Endothelial cell of umbilical vein (primary cell): Measurements from ENCODE around the gene ETFA. TPM values are rescaled to one million over a fixed set of nuclear protein-coding genes. Genes with fewer than 3 reads are reported as not detected.

Experiments
- BruUV-seq: library from RNA; stranded (reverse); fragments of 400-500 nt; replicated peaks from 2 replicates; lab custom pipeline; 2021; lab: Mats Ljungman, UMichigan
- CTCF ChIA-PET: fragments of 300-600, 350-600 bp; sonication (Branson Sonifier 250); formaldehyde crosslinking; loops from one replicate; lab custom pipeline; 2021; ENCODE audit warnings: antibody characterized with exemption, inconsistent platforms; lab: Charles Lee
- POLR2A ChIA-PET: fragments of 300-600, 350-600 bp; sonication (Branson Sonifier 250); formaldehyde crosslinking; loops from one replicate; lab custom pipeline; 2021; ENCODE audit warnings: antibody characterized with exemption, inconsistent platforms; lab: Charles Lee
- DNase-seq: peaks from one replicate; pipeline ENCODE4 v3.0.0-alpha.2; 2011; ENCODE audit warnings: low read depth, low spot score
- FAIRE-seq: peaks from 2 replicates; lab custom pipeline; 2011; peaks lifted over from hg19 to GRCh38; lab: Jason Lieb, UNC
- H2AFZ ChIP-seq: 2 replicates; pipeline ENCODE4 v1.6.0; 2012; ENCODE audit warnings: low read depth, low read length, control low read depth, inconsistent platforms
- H3K27ac ChIP-seq: 2 replicates; pipeline ENCODE4 v1.5.1; 2011; ENCODE audit warnings: low read depth, mild to moderate bottlenecking, control low read depth, low read length, moderate library complexity; ENCODE audit not compliant: insufficient read depth
- H3K27me3 ChIP-seq, 2 experiments: 2 replicates each; pipeline versions ENCODE4 v1.6.0 to v1.6.1; 2011; ENCODE audit warnings: low read length in 2 of 2, mixed read lengths in 1 of 2; ENCODE audit not compliant: control insufficient read depth in 2 of 2, insufficient read depth in 2 of 2
- H3K36me3 ChIP-seq, 2 experiments: 2 replicates in 1 of 2; 3 replicates in 1 of 2; pipeline ENCODE4 v1.5.1; 2011; ENCODE audit warnings: low read length in 2 of 2, mild to moderate bottlenecking in 1 of 2, moderate library complexity in 1 of 2; ENCODE audit not compliant: control insufficient read depth in 2 of 2, insufficient read depth in 2 of 2; ENCODE audit errors: extremely low read depth in 1 of 2
- H3K4me1 ChIP-seq: 3 replicates; pipeline ENCODE4 v1.5.1; 2011; ENCODE audit warnings: mild to moderate bottlenecking, low read length; ENCODE audit not compliant: control insufficient read depth, insufficient read depth; ENCODE audit errors: extremely low read depth
- H3K4me2 ChIP-seq: 2 replicates; pipeline ENCODE4 v1.6.1; 2011; ENCODE audit warnings: low read length, control low read depth, mixed read lengths; ENCODE audit not compliant: insufficient read depth
- H3K4me3 ChIP-seq, 3 experiments: fragments of 200-600 bp in 1 of 3; sonication (generic), shearing (Covaris generic) in 1 of 3; replicated peaks in 1 of 3; 2 replicates each; pipeline ENCODE4 v1.5.1; 2011 to 2016; ENCODE audit warnings: control low read depth in 3 of 3, low read length in 3 of 3, mild to moderate bottlenecking in 2 of 3, inconsistent platforms in 1 of 3, low read depth in 1 of 3, moderate library complexity in 1 of 3; ENCODE audit not compliant: insufficient read depth in 1 of 3
- H3K79me2 ChIP-seq: 2 replicates; pipeline ENCODE4 v1.6.0; 2012; ENCODE audit warnings: low read length, inconsistent platforms; ENCODE audit not compliant: control insufficient read depth, insufficient read depth
- H3K9ac ChIP-seq: replicated peaks from 2 replicates; pipeline ENCODE3; 2011; ENCODE audit warnings: low read length, control low read depth; ENCODE audit not compliant: insufficient read depth; ENCODE audit errors: extremely low read depth
- H3K9me1 ChIP-seq: replicated peaks from 3 replicates; pipeline ENCODE4 v1.6.0; 2011; ENCODE audit warnings: mild to moderate bottlenecking, low read length; ENCODE audit not compliant: control insufficient read depth, insufficient read depth; ENCODE audit errors: extremely low read depth
- H3K9me3 ChIP-seq: replicated peaks from 2 replicates; pipeline ENCODE4 v1.5.1; 2012; ENCODE audit warnings: low read length, inconsistent platforms; ENCODE audit not compliant: control insufficient read depth, insufficient read depth
- H4K20me1 ChIP-seq: replicated peaks from 2 replicates; pipeline ENCODE3; 2011; ENCODE audit warnings: mild to moderate bottlenecking, low read length; ENCODE audit not compliant: control insufficient read depth, insufficient read depth; ENCODE audit errors: extremely low read depth
- CTCF ChIP-seq, 2 donors: IDR thresholded peaks; 1 replicate in 1 of 2; 2 replicates in 1 of 2; pipeline ENCODE4 v1.5.1; 2011; ENCODE audit warnings: low read length in 2 of 2, mild to moderate bottlenecking in 2 of 2, moderate library complexity in 2 of 2, control low read depth in 1 of 2, inconsistent platforms in 1 of 2, low read depth in 1 of 2; ENCODE audit not compliant: insufficient read depth in 1 of 2; ENCODE audit errors: extremely low read depth in 1 of 2
- EZH2 ChIP-seq: IDR thresholded peaks from 2 replicates; pipeline ENCODE4 v1.6.1; 2012; ENCODE audit warnings: borderline replicate concordance, low read depth, mild to moderate bottlenecking, moderate library complexity, low read length, inconsistent platforms; ENCODE audit not compliant: severe bottlenecking
- FOS ChIP-seq: IDR thresholded peaks from 2 replicates; pipeline ENCODE4 v1.6.1; 2011; ENCODE audit warnings: mild to moderate bottlenecking, low read length, moderate library complexity, borderline replicate concordance; ENCODE audit not compliant: insufficient read depth
- GATA2 ChIP-seq: IDR thresholded peaks from 2 replicates; pipeline ENCODE4 v1.7.0; 2011; ENCODE audit warnings: low read depth, mild to moderate bottlenecking, moderate library complexity, mixed read lengths, low read length; ENCODE audit not compliant: insufficient read length, insufficient read depth
- JUN ChIP-seq: IDR thresholded peaks from 2 replicates; pipeline ENCODE4 v1.6.1; 2011; ENCODE audit warnings: borderline replicate concordance, low read depth; ENCODE audit not compliant: insufficient read length, insufficient read depth
- MYC ChIP-seq: IDR thresholded peaks from one replicate; pipeline ENCODE4 v1.6.1; 2011; ENCODE audit warnings: mild to moderate bottlenecking, low read depth, low read length
- POLR2A ChIP-seq: IDR thresholded peaks from 2 replicates; pipeline ENCODE4 v1.6.1; 2012; ENCODE audit warnings: low read depth, mild to moderate bottlenecking, control low read depth, low read length
- POLR2AphosphoS5 ChIP-seq: IDR thresholded peaks from 2 replicates; pipeline ENCODE4 v1.6.1; 2012; ENCODE audit warnings: low read depth, mild to moderate bottlenecking, control low read depth, low read length, moderate library complexity; ENCODE audit not compliant: insufficient read depth
- dilution Hi-C: fragments of 300-500 bp; cut with MboI; formaldehyde crosslinking; loops from one replicate; pipeline ENCODE4 v1.15.0; 2019; ENCODE audit warnings: low sequenced_read_pairs; ENCODE audit not compliant: extremely low pct_ligation_motif_present
- intact Hi-C: fragments of 100-400 bp; cut with micrococcal nuclease; formaldehyde crosslinking; loops from one replicate; pipeline ENCODE4 v1.10.0; 2022
- polyA plus RNA-seq, 4 experiments: library from polyadenylated mRNA; depleted of rRNA in 3 of 4; stranded (reverse) in 3 of 4; unstranded in 1 of 4; fragments of >200 nt; gene quantifications; 2 replicates each; pipeline versions ENCODE4 v1.2.1 to v1.2.3, GENCODE V29; 2011 to 2012; ENCODE audit warnings: missing spikeins in 1 of 4
- total RNA-seq: library from RNA; stranded (reverse); gene quantifications from 2 replicates; pipeline ENCODE4 v1.2.3, GENCODE V29; 2021
- TF ChIP-seq, protein P1 (sequence below): IDR thresholded peaks from 2 replicates; pipeline ENCODE4 v1.6.1; 2011; ENCODE audit not compliant: insufficient read depth, insufficient read length

Gene ETFA
- total and polyA plus RNA-seq, 2 donors (not counting 3 experiments of a cell fraction or from before 2014, with no cell fraction given) = 102 to 116 TPM

DNA sequence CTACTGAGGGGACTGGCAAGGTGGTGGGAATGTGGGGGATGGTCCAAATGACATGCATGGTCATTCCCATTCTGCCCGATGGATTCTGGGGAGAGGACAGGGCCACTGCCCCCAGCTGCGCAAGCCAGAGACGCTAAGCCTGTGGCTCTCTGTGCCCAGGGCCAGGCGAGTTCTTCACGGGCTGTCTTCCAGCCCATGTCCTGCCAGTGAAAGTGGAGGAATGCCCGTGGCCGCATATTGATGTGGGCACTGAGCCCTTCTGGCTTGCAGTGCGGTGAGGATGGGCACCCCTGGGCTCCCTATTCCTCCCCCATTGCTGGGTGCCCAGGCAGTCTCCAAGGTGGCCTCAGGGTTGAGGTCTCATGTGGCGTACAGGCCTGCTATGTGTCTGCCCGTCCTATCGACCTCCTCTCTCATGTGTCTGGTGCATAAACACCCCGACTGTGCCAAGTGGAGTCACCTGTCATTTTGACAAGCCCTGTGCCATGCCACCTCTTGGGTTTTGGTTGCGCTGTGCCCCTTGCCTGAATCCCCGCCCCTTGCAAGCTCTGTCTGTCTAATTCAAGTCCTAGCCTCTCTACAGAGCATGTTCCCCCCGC, 134.7 kb downstream of the ETFA start:
- POLR2A ChIA-PET = no interaction called here
- H4K20me1 ChIP-seq = no peaks in the 10 kb centered on the region
- TF ChIP-seq, protein P1, sequence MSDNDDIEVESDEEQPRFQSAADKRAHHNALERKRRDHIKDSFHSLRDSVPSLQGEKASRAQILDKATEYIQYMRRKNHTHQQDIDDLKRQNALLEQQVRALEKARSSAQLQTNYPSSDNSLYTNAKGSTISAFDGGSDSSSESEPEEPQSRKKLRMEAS = no peak
- no peak for TF ChIP-seq POLR2AphosphoS5
- TF ChIP-seq FOS = no peak
- no peak for TF ChIP-seq POLR2A
- no peak for TF ChIP-seq JUN
- TF ChIP-seq MYC = no peak
- no peak for TF ChIP-seq CTCF (IDR thresholded peaks at IDR 0.05; ENCODE audit: extremely low read depth in 1 of 2, insufficient read depth in 1 of 2, low read depth in 1 of 2, low read length in 2 of 2)
- no peak for TF ChIP-seq GATA2
- TF ChIP-seq EZH2 = no peak
- FAIRE-seq (no peak), DNase-seq (no peak)
- no peaks in the 10 kb centered on the region for H3K79me2 ChIP-seq
- no peak overlapping the region for H3K27ac ChIP-seq
- no peak overlapping the region for H3K9ac ChIP-seq
- no peak overlapping the region for H3K4me2 ChIP-seq
- peaks cover 0 to 7% of the 10 kb centered on the region in 2 experiments for H3K27me3 ChIP-seq
- no peak overlapping the region for H2AFZ ChIP-seq
- dilution Hi-C loops = no loop called here
- H3K4me1 ChIP-seq = no peaks in the 10 kb centered on the region
- intact Hi-C loops = no loop called here
- no peaks in the 10 kb centered on the region for H3K36me3 ChIP-seq
- CTCF ChIA-PET = interaction anchor here (1.8 kb wide), 1 partner anchor 9 kb away, joined by 4 read pairs; no protein-coding TSS in a partner anchor
- H3K9me3 ChIP-seq = no peaks in the 10 kb centered on the region
- no TSS peak for BruUV-seq
- H3K9me1 ChIP-seq = no peaks in the 10 kb centered on the region
- no peak overlapping the region for H3K4me3 ChIP-seq
